K562 (cell line): Measurements from ENCODE around the gene FCHO2. TPM values are rescaled to one million over a fixed set of nuclear protein-coding genes. Genes with fewer than 3 reads are reported as not detected.

Experiments
- CREBBP ChIP-seq: IDR thresholded peaks from one replicate; pipeline ENCODE4 v1.6.1; 2012; ENCODE audit warnings: low read depth, mild to moderate bottlenecking, control low read depth, inconsistent platforms, low read length
- KAT2B ChIP-seq: IDR thresholded peaks from one replicate; pipeline ENCODE4 v1.6.1; 2012; ENCODE audit warnings: low read depth, mild to moderate bottlenecking, control low read depth, inconsistent platforms, low read length, moderate library complexity
- MAFF ChIP-seq: IDR thresholded peaks from 2 replicates; pipeline ENCODE4 v1.6.1; 2012; ENCODE audit warnings: low read length, improper control_type of control experiment
- MGA ChIP-seq: fragments of 450-650 bp; IDR thresholded peaks from 2 replicates; pipeline ENCODE4 v1.6.1; 2016; ENCODE audit warnings: mild to moderate bottlenecking, moderate library complexity
- NR1H2 ChIP-seq: sonication (generic); formaldehyde crosslinking; IDR thresholded peaks from 2 replicates; pipeline ENCODE4 v1.4.0; 2020; ENCODE audit warnings: mild to moderate bottlenecking, missing genetic modification reagents
- polyA plus RNA-seq, 8 experiments: library from polyadenylated mRNA; depleted of rRNA in 4 of 8; stranded (reverse) in 5 of 8; unstranded in 3 of 8; fragments of >200 nt; fragmentation: Nextera tagmentation in 2 of 8; fragmentation: Illumina TruSeq in 1 of 8; extraction: Ambion mirVana in 2 of 8; extraction: Trizol in 1 of 8; gene quantifications; 2 replicates each; pipeline versions ENCODE4 v1.2.1 to v1.2.3, GENCODE V29; 2011 to 2014; ENCODE audit warnings: inconsistent platforms in 1 of 8, missing spikeins in 1 of 8
- total RNA-seq, 7 experiments: library from RNA; depleted of rRNA in 6 of 7; stranded (reverse); fragments of >200 nt in 6 of 7; fragmentation: Illumina TruSeq in 2 of 7; extraction: Trizol in 2 of 7; gene quantifications; 2 replicates each; pipeline versions ENCODE4 v1.2.1 to v1.2.3, GENCODE V29; 2011 to 2021; ENCODE audit warnings: low replicate concordance in 1 of 7
- TF ChIP-seq, protein P1 (sequence below), 2 experiments: fragments of 450-650 bp in 1 of 2; sonication (generic) in 1 of 2; formaldehyde crosslinking in 1 of 2; IDR thresholded peaks; 2 replicates each; pipeline versions ENCODE4 v1.7.1 to v1.9.0; 2016 to 2022; ENCODE audit warnings: inconsistent platforms in 1 of 2, mild to moderate bottlenecking in 1 of 2, missing genetic modification reagents in 1 of 2

FCHO2 gene
- total and polyA plus RNA-seq, 9 of the 15 experiments (the other 6 are each of a cell fraction or from before 2014, with no cell fraction given): 4.4 to 13.4 (median 8.3) TPM

GRCh38 chr5:72955768-72956323 lies at the start of gene FCHO2 (continued):
- TF ChIP-seq, protein P1, sequence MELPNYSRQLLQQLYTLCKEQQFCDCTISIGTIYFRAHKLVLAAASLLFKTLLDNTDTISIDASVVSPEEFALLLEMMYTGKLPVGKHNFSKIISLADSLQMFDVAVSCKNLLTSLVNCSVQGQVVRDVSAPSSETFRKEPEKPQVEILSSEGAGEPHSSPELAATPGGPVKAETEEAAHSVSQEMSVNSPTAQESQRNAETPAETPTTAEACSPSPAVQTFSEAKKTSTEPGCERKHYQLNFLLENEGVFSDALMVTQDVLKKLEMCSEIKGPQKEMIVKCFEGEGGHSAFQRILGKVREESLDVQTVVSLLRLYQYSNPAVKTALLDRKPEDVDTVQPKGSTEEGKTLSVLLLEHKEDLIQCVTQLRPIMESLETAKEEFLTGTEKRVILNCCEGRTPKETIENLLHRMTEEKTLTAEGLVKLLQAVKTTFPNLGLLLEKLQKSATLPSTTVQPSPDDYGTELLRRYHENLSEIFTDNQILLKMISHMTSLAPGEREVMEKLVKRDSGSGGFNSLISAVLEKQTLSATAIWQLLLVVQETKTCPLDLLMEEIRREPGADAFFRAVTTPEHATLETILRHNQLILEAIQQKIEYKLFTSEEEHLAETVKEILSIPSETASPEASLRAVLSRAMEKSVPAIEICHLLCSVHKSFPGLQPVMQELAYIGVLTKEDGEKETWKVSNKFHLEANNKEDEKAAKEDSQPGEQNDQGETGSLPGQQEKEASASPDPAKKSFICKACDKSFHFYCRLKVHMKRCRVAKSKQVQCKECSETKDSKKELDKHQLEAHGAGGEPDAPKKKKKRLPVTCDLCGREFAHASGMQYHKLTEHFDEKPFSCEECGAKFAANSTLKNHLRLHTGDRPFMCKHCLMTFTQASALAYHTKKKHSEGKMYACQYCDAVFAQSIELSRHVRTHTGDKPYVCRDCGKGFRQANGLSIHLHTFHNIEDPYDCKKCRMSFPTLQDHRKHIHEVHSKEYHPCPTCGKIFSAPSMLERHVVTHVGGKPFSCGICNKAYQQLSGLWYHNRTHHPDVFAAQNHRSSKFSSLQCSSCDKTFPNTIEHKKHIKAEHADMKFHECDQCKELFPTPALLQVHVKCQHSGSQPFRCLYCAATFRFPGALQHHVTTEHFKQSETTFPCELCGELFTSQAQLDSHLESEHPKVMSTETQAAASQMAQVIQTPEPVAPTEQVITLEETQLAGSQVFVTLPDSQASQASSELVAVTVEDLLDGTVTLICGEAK (IDR thresholded peaks at IDR 0.05): no peak
- TF ChIP-seq, protein P1 (CRISPR knock-in tag; IDR thresholded peaks at IDR 0.05): no peak
- TF ChIP-seq NR1H2 (CRISPR knock-in tag) (no peak), MGA (no peak; the same call in none of the 2 replicates), CREBBP (no peak), KAT2B (no peak), MAFF (no peak)
